ENCODE results near the gene RDH11.

DNA sequence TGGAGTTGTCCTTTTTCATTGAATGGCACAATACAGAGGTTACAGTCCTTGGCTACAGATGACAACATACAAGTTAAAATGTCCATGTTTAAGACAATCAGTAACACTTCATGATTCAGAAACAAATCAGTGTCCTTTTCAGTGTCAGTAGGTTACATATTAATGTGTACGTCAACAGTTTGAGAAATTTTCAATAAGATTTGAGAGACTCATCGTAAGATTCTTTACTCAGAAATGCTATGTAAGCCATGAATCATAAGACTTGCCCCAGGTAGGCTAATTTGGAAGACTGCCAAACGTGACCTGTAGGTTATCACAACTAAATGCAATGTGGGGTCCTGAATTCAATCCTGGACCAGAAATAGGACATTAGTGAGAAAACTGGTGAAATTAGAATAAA lies 9.6 kb upstream of the RDH11 start:
- no peak for TF ChIP-seq RAD21 (IDR thresholded peaks at IDR 0.05; ENCODE audit: insufficient read depth, low read depth, low read length)
- TF ChIP-seq, protein P1, sequence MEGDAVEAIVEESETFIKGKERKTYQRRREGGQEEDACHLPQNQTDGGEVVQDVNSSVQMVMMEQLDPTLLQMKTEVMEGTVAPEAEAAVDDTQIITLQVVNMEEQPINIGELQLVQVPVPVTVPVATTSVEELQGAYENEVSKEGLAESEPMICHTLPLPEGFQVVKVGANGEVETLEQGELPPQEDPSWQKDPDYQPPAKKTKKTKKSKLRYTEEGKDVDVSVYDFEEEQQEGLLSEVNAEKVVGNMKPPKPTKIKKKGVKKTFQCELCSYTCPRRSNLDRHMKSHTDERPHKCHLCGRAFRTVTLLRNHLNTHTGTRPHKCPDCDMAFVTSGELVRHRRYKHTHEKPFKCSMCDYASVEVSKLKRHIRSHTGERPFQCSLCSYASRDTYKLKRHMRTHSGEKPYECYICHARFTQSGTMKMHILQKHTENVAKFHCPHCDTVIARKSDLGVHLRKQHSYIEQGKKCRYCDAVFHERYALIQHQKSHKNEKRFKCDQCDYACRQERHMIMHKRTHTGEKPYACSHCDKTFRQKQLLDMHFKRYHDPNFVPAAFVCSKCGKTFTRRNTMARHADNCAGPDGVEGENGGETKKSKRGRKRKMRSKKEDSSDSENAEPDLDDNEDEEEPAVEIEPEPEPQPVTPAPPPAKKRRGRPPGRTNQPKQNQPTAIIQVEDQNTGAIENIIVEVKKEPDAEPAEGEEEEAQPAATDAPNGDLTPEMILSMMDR (IDR thresholded peaks at IDR 0.05 in 2 of 3, conservative IDR thresholded peaks at IDR 0.05 in 1 of 3; ENCODE audit: control insufficient read depth in 2 of 3, extremely low read depth in 1 of 3, insufficient read depth in 1 of 3, low read depth in 3 of 3, low read length in 3 of 3) = no peak
- TF ChIP-seq CEBPB (IDR thresholded peaks at IDR 0.05; ENCODE audit: borderline replicate concordance in 1 of 2, low read depth in 2 of 2, low read length in 2 of 2) = no peak
- TF ChIP-seq SIN3A (IDR thresholded peaks at IDR 0.05; ENCODE audit: low read depth, low read length) = no peak
- no peak for TF ChIP-seq FOXK2 (IDR thresholded peaks at IDR 0.05)
- TF ChIP-seq HDAC6 (IDR thresholded peaks at IDR 0.05; ENCODE audit: unreplicated experiment) = no peak
- no peak for TF ChIP-seq SMC3 (IDR thresholded peaks at IDR 0.05; ENCODE audit: borderline replicate concordance, low read length)
- TF ChIP-seq SIX5 (IDR thresholded peaks at IDR 0.05; ENCODE audit: low read depth, low read length, severe bottlenecking) = no peak
- TF ChIP-seq HDAC2 (IDR thresholded peaks at IDR 0.05) = no peak
- TF ChIP-seq, protein P2, sequence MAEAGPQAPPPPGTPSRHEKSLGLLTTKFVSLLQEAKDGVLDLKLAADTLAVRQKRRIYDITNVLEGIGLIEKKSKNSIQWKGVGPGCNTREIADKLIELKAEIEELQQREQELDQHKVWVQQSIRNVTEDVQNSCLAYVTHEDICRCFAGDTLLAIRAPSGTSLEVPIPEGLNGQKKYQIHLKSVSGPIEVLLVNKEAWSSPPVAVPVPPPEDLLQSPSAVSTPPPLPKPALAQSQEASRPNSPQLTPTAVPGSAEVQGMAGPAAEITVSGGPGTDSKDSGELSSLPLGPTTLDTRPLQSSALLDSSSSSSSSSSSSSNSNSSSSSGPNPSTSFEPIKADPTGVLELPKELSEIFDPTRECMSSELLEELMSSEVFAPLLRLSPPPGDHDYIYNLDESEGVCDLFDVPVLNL (IDR thresholded peaks at IDR 0.05; ENCODE audit: low read depth, low read length) = no peak
- TF ChIP-seq MYC (IDR thresholded peaks at IDR 0.05; ENCODE audit: insufficient read depth, insufficient read length, insufficient replicate concordance, low read length, severe bottlenecking) = no peak
- no peak for TF ChIP-seq POLR2A (IDR thresholded peaks at IDR 0.05; ENCODE audit: low read depth, low read length)
- no peak for TF ChIP-seq CBX3 (IDR thresholded peaks at IDR 0.05; ENCODE audit: borderline replicate concordance, low read depth)
